Measurements from ENCODE around the gene ZFYVE28.

DNA sequence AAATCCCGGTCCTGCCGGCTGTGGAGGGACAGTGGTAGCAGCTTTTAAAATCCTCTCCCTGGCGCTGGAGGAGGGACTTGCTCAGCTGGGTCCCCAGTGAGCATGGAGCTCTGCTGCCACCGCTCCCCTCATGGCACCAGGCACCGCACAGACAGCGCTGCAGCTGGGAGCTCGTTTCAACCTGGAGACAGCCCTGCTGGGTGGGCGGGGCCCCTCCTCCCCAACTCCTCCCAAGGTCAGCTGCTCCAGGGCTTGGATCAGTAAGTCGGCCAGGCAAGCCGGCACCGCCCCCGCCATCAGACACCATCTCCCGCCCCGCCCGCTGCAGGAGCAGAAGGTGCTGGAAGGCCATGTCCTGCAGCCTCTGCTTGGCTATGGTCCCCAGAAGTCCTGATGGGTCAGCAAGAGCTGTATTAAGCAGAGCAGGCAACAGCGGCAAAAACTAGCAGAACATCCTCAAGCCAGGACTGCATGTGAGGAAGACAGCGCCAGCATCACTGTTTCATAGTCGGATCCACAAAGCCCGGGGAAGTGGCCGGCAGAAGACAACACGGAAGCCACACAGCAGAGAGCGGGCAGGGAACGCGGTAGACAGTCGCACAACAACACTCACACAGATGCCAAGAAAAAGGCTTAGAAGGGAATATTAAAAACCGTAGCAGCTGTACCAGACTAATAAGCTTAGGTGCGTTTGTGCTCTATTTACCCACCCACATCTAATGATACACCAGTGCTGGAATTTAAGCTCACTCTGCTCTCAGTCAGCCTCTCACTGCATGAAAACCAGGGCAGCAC lies 16.2 kb downstream of the ZFYVE28 start:
- no peak for TF ChIP-seq POLR2A (IDR thresholded peaks at IDR 0.05)
- TF ChIP-seq, protein P1, sequence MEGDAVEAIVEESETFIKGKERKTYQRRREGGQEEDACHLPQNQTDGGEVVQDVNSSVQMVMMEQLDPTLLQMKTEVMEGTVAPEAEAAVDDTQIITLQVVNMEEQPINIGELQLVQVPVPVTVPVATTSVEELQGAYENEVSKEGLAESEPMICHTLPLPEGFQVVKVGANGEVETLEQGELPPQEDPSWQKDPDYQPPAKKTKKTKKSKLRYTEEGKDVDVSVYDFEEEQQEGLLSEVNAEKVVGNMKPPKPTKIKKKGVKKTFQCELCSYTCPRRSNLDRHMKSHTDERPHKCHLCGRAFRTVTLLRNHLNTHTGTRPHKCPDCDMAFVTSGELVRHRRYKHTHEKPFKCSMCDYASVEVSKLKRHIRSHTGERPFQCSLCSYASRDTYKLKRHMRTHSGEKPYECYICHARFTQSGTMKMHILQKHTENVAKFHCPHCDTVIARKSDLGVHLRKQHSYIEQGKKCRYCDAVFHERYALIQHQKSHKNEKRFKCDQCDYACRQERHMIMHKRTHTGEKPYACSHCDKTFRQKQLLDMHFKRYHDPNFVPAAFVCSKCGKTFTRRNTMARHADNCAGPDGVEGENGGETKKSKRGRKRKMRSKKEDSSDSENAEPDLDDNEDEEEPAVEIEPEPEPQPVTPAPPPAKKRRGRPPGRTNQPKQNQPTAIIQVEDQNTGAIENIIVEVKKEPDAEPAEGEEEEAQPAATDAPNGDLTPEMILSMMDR (IDR thresholded peaks at IDR 0.05), result no peak
